Right forelimb (tissue), 1 donor: ENCODE measurements around the gene CGNL1.

Experiments used
- DNase-seq: peaks from one replicate; pipeline ENCODE4 v3.0.0-alpha.2; 2018

CGNL1 gene

GRCh38 chr15:57532731-57533447, 156.6 kb downstream of the CGNL1 start:
- no peak for DNase-seq

- DNase-seq: no peak
Observed at GRCh38 chr15:57533448-57533799, 157.1 kb downstream of the CGNL1 start.

- no peak for DNase-seq
Observed at GRCh38 chr15:57534281-57534680, 158.0 kb downstream of the CGNL1 start.

GRCh38 chr15:57537072-57537471, 160.8 kb downstream of the CGNL1 start:
- no peak for DNase-seq

- DNase-seq: no peak
Observed at GRCh38 chr15:57537488-57538264, 161.4 kb downstream of the CGNL1 start.

- no peak for DNase-seq
Observed at GRCh38 chr15:57538265-57538529, 161.9 kb downstream of the CGNL1 start.

GRCh38 chr15:57538821-57539220, 162.5 kb downstream of the CGNL1 start:
- DNase-seq: no peak

- DNase-seq: no peak
Observed at GRCh38 chr15:57540211-57540610, 163.9 kb downstream of the CGNL1 start.

- peak; percentile 21 for DNase-seq
Observed at GRCh38 chr15:57540736-57541135, 164.4 kb downstream of the CGNL1 start.

GRCh38 chr15:57541271-57541670, 165.0 kb downstream of the CGNL1 start:
- peak; percentile 37 for DNase-seq

- peak; percentile 75 for DNase-seq
Observed at GRCh38 chr15:57541805-57542504, 165.7 kb downstream of the CGNL1 start.

- DNase-seq: no peak
Observed at GRCh38 chr15:57542505-57542817, 166.2 kb downstream of the CGNL1 start.

- DNase-seq: no peak
Observed at GRCh38 chr15:57544848-57545480, 168.7 kb downstream of the CGNL1 start.

GRCh38 chr15:57545995-57546394, 169.7 kb downstream of the CGNL1 start:
- DNase-seq: no peak

GRCh38 chr15:57547243-57547755, 171.0 kb downstream of the CGNL1 start:
- no peak for DNase-seq

GRCh38 chr15:57548351-57548750, 172.0 kb downstream of the CGNL1 start:
- DNase-seq: no peak

GRCh38 chr15:57548835-57549234, 172.5 kb downstream of the CGNL1 start:
- no peak for DNase-seq

- DNase-seq: no peak
Observed at GRCh38 chr15:57549935-57550334, 173.6 kb downstream of the CGNL1 start.

- no peak for DNase-seq
Observed at GRCh38 chr15:57550640-57551039, 174.3 kb downstream of the CGNL1 start.

- no peak for DNase-seq
Observed at GRCh38 chr15:57551715-57552677, 175.7 kb downstream of the CGNL1 start.

- no peak for DNase-seq
Observed at GRCh38 chr15:57552678-57553334, 176.5 kb downstream of the CGNL1 start.

GRCh38 chr15:57553526-57553925, 177.2 kb downstream of the CGNL1 start:
- no peak for DNase-seq
